ENCODE data around the gene PKLR.

PKLR gene

DNA sequence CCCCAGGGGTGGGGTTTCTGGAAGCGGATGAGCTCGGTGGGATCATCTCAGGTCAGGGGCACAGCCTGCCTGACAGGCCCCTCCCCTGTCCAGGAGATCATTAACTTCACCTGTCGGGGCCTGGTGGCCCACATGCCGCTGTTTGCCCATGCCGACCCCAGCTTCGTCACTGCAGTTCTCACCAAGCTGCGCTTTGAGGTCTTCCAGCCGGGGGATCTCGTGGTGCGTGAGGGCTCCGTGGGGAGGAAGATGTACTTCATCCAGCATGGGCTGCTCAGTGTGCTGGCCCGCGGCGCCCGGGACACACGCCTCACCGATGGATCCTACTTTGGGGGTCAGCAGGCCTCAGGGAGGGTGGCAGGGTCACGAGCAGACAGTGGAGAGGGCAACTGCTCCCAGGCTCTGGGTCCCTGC lies 15.6 kb downstream of the PKLR start:
- no peak overlapping the region for H3K4me3 ChIP-seq (ENCODE audit: control insufficient read depth, low read depth, low read length)
- TF ChIP-seq, protein P1, sequence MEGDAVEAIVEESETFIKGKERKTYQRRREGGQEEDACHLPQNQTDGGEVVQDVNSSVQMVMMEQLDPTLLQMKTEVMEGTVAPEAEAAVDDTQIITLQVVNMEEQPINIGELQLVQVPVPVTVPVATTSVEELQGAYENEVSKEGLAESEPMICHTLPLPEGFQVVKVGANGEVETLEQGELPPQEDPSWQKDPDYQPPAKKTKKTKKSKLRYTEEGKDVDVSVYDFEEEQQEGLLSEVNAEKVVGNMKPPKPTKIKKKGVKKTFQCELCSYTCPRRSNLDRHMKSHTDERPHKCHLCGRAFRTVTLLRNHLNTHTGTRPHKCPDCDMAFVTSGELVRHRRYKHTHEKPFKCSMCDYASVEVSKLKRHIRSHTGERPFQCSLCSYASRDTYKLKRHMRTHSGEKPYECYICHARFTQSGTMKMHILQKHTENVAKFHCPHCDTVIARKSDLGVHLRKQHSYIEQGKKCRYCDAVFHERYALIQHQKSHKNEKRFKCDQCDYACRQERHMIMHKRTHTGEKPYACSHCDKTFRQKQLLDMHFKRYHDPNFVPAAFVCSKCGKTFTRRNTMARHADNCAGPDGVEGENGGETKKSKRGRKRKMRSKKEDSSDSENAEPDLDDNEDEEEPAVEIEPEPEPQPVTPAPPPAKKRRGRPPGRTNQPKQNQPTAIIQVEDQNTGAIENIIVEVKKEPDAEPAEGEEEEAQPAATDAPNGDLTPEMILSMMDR (conservative IDR thresholded peaks at IDR 0.05; ENCODE audit: control insufficient read depth, insufficient read depth, low read depth, low read length) = no peak
- DNase-seq (ENCODE audit: low read depth) = no peak

- no peak overlapping the region for H3K4me3 ChIP-seq (ENCODE audit: control insufficient read depth, low read depth, low read length)
- no peak for DNase-seq (ENCODE audit: low read depth)
- TF ChIP-seq, protein P1 (conservative IDR thresholded peaks at IDR 0.05; ENCODE audit: control insufficient read depth, insufficient read depth, low read depth, low read length) = no peak
Observed at GRCh38 chr1:155285063-155285462, 16.2 kb downstream of the PKLR start.

- TF ChIP-seq, protein P1 (conservative IDR thresholded peaks at IDR 0.05; ENCODE audit: control insufficient read depth, insufficient read depth, low read depth, low read length) = no peak
- H3K4me3 ChIP-seq (ENCODE audit: control insufficient read depth, low read depth, low read length) = no peak overlapping the region
Observed at GRCh38 chr1:155284476-155284875, 16.8 kb downstream of the PKLR start.

DNA sequence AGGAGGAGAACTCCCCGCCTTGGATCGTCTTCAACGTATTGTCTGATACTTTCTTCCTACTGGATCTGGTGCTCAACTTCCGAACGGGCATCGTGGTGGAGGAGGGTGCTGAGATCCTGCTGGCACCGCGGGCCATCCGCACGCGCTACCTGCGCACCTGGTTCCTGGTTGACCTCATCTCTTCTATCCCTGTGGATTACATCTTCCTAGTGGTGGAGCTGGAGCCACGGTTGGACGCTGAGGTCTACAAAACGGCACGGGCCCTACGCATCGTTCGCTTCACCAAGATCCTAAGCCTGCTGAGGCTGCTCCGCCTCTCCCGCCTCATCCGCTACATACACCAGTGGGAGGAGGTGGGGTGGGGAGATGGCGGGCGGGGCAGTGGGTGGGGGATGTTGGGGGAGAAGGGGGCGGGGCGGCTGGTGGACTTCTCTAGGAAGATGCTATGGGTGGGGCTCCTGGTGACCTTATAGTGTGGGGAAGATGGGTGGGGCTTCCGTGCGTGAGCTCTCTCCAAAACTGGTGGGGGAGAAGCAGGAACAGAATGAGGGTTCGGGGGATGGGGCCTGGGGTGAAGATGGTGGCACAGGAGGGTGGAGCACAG lies 18.6 kb downstream of the PKLR start:
- DNase-seq (ENCODE audit: low read depth) = no peak
- H3K4me3 ChIP-seq (ENCODE audit: control insufficient read depth, low read depth, low read length) = no peak overlapping the region
- TF ChIP-seq, protein P1 (conservative IDR thresholded peaks at IDR 0.05; ENCODE audit: control insufficient read depth, insufficient read depth, low read depth, low read length) = no peak

More at GRCh38 chr1:155284476-155284875, 16.8 kb downstream of the PKLR start:
- no peak for DNase-seq (ENCODE audit: low read depth)

GRCh38 chr1:155279268-155279667 lies 22.0 kb downstream of the PKLR start:
- TF ChIP-seq, protein P1 (conservative IDR thresholded peaks at IDR 0.05; ENCODE audit: control insufficient read depth, insufficient read depth, low read depth, low read length) = no peak
- H3K4me3 ChIP-seq (ENCODE audit: control insufficient read depth, low read depth, low read length) = no peak overlapping the region
- DNase-seq (ENCODE audit: low read depth) = no peak

DNA sequence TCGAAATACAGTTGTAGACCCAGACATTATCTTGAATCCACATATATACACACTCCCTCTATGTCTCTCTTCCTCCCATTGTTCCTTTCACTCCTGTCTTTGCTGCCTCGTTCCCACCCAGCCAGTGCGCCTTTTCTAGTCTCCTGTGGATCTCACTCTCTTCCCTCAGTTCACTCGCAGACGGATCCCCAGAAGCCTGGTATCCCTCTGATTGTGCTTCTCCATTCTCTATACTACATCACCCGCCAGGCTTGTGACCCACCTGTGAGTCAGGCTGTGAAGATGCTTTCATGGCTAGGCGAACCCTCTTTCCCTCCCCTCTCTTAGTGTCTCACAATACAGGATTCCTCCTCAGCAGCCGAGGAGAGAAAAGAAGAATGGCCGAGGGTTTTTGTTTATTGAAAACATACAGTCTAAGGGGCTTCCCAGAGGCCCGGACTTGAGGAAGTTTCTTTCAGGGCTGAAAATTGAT lies 22.5 kb downstream of the PKLR start:
- DNase-seq (ENCODE audit: low read depth) = no peak
- H3K4me3 ChIP-seq (ENCODE audit: control insufficient read depth, low read depth, low read length) = no peak overlapping the region
- TF ChIP-seq, protein P1 (conservative IDR thresholded peaks at IDR 0.05; ENCODE audit: control insufficient read depth, insufficient read depth, low read depth, low read length) = no peak
